ACC112 (cell line): ENCODE measurements around the gene NDUFB1.

Experiments used
- H2AFZ ChIP-seq: fragments of 200-600 bp; sonication (generic); one replicate; pipeline ENCODE4 v1.6.0; 2017; ENCODE audit warnings: antibody characterized with exemption, low read length; ENCODE audit not compliant: unreplicated experiment
- H3K27ac ChIP-seq: fragments of 200-600 bp; sonication (generic); 2 replicates; pipeline ENCODE4 v1.5.1; 2014; ENCODE audit warnings: low read depth, mild to moderate bottlenecking, antibody characterized with exemption, low read length, moderate library complexity
- H3K27me3 ChIP-seq: fragments of 200-600 bp; sonication (generic); 2 replicates; pipeline ENCODE4 v1.6.1; 2014; ENCODE audit warnings: mild to moderate bottlenecking, antibody characterized with exemption, low read length, moderate library complexity, mixed read lengths; ENCODE audit not compliant: insufficient read depth
- H3K36me3 ChIP-seq: fragments of 200-600 bp; sonication (generic); 2 replicates; pipeline ENCODE4 v1.6.1; 2016; ENCODE audit warnings: mild to moderate bottlenecking, antibody characterized with exemption, low read length, moderate library complexity, mixed read lengths; ENCODE audit not compliant: insufficient read depth
- H3K4me1 ChIP-seq: fragments of 200-600 bp; sonication (generic); one replicate; pipeline ENCODE4 v1.6.1; 2016; ENCODE audit warnings: low read length, mixed read lengths; ENCODE audit not compliant: insufficient read depth, unreplicated experiment, control insufficient read depth
- H3K4me3 ChIP-seq: fragments of 200-600 bp; sonication (generic); 2 replicates; pipeline ENCODE4 v1.5.1; 2014; ENCODE audit warnings: mild to moderate bottlenecking, low read depth, low read length
- H3K79me2 ChIP-seq: fragments of 200-600 bp; sonication (generic); one replicate; pipeline ENCODE4 v1.6.0; 2016; ENCODE audit warnings: low read length; ENCODE audit not compliant: control insufficient read depth, unreplicated experiment, insufficient read depth

Gene NDUFB1

DNA sequence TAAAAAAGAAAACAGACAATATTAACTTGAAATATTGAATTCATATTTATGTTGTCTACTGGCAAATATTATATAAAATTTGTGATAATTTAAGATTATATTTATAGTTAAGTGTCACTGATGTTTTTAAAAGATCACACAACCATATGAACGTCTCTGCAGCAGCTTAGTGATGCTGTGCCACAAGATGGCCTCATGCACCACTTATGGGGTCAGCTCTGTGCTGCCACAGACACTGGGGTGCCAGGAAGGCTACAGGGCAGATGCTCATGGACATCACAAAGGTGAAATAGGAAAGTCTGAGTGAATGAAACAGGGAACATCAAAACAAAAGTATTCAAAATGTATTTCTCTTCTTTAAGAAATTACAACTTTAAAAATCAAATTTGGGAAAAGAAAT lies 28.2 kb downstream of the NDUFB1 start:
- Histone ChIP-seq H3K79me2 (peaks cover 2% of the 10 kb centered on the region), H2AFZ (no peak overlapping the region), H3K4me3 (no peak overlapping the region), H3K4me1 (no peaks in the 10 kb centered on the region), H3K27ac (no peak overlapping the region), H3K36me3 (peaks cover 4% of the 10 kb centered on the region; the same call in 1 of the 2 replicates), H3K27me3 (no peaks in the 10 kb centered on the region)

DNA sequence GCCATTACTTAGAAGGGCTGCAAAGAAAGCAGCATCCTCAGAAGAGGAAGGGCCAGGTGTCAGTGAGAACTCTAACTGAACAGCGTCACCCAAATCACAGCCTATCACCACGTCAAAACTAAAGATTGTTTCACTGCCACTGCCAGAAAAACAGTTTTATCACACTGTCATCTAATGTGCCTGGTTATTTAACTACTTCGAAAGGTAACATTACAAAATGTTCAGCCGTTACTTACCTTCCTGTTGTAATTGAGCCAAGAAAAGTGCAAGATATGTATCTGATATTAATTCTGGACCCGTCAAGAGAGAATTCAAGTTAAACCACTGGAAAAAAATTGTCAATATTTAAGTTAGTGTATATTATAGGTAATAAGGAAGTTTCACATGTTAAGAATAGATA lies 33.0 kb downstream of the NDUFB1 start:
- no peaks in the 10 kb centered on the region for H3K27me3 ChIP-seq
- H2AFZ ChIP-seq = no peak overlapping the region
- H3K36me3 ChIP-seq = peaks cover 9% of the 10 kb centered on the region
- no peak overlapping the region for H3K27ac ChIP-seq
- no peak overlapping the region for H3K4me3 ChIP-seq
- H3K79me2 ChIP-seq = no peaks in the 10 kb centered on the region
- no peaks in the 10 kb centered on the region for H3K4me1 ChIP-seq

DNA sequence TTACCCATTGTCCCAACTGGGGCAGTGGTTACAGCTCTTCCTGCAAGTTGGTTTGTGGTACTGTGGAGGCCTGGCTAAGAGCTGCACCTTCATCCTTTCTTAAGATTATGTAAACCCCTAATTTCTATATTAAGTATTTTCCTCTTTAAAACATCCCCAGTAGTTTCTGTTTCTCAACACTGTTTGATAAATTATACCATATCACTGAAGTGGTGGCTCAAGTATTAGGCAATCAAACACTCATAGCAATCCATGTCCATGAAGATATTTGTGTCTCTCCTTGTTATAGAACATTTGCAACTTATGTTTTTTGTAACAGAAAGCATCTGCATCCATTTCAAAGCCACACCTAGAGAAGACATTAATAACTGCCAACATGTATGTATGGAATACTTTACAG lies 47.0 kb downstream of the NDUFB1 start:
- Histone ChIP-seq H2AFZ (no peak overlapping the region), H3K79me2 (no peaks in the 10 kb centered on the region), H3K4me1 (no peaks in the 10 kb centered on the region), H3K4me3 (no peak overlapping the region), H3K27me3 (no peaks in the 10 kb centered on the region), H3K36me3 (peaks cover 13% of the 10 kb centered on the region), H3K27ac (no peak overlapping the region)
